Upper lobe of left lung (tissue), 4 donors: ENCODE measurements around the gene DENND1A.

ENCODE experiments used
- POLR2A ChIP-seq, 4 donors: fragments of 450-650 bp; IDR thresholded peaks; one replicate each; pipeline ENCODE4 v1.5.1; 2016 to 2017; ENCODE audit warnings: antibody characterized with exemption in 4 of 4, mild to moderate bottlenecking in 2 of 4
- TF ChIP-seq, protein P1 (sequence below), 6 experiments: fragments of 450-650 bp in 4 of 6; fragments of 200-600 bp in 2 of 6; sonication (generic) in 2 of 6; IDR thresholded peaks; one replicate each; pipeline ENCODE4 v1.5.1; 2016 to 2019; ENCODE audit warnings: antibody characterized with exemption in 6 of 6

- TF ChIP-seq, protein P1, sequence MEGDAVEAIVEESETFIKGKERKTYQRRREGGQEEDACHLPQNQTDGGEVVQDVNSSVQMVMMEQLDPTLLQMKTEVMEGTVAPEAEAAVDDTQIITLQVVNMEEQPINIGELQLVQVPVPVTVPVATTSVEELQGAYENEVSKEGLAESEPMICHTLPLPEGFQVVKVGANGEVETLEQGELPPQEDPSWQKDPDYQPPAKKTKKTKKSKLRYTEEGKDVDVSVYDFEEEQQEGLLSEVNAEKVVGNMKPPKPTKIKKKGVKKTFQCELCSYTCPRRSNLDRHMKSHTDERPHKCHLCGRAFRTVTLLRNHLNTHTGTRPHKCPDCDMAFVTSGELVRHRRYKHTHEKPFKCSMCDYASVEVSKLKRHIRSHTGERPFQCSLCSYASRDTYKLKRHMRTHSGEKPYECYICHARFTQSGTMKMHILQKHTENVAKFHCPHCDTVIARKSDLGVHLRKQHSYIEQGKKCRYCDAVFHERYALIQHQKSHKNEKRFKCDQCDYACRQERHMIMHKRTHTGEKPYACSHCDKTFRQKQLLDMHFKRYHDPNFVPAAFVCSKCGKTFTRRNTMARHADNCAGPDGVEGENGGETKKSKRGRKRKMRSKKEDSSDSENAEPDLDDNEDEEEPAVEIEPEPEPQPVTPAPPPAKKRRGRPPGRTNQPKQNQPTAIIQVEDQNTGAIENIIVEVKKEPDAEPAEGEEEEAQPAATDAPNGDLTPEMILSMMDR (IDR thresholded peaks at IDR 0.05), result no peak
- no peak for TF ChIP-seq POLR2A (IDR thresholded peaks at IDR 0.05)
Observed at GRCh38 chr9:123389698-123390097, 540.2 kb downstream of the DENND1A start.
